Mesenteric fat pad (tissue), 1 donor: ENCODE data around the gene SCAF1. TPM values are rescaled to one million over a fixed set of nuclear protein-coding genes. Genes with fewer than 3 reads are reported as not detected.
"Not testable (repeated sequence)": the region's sequence is repeated elsewhere in the genome, so short reads cannot be mapped to it uniquely, and the experiment has no call there.

Source experiments
- DNase-seq: peaks from one replicate; pipeline ENCODE4 v3.0.0-alpha.2; 2020; ENCODE audit warnings: low spot score
- total RNA-seq: library from RNA; stranded (reverse); fragmentation: NEBNext Ultra II Directional; extraction: Animal tissue kit (Norgen Biotek cat#: 25700); gene quantifications from one replicate; pipeline ENCODE4 v1.2.1, GENCODE V29; 2021
- donor health status: DM: yes; HTN: yes; CAD: no.

Gene SCAF1
- total RNA-seq, 1 donor from 2014 or later: 64.3 TPM

DNA sequence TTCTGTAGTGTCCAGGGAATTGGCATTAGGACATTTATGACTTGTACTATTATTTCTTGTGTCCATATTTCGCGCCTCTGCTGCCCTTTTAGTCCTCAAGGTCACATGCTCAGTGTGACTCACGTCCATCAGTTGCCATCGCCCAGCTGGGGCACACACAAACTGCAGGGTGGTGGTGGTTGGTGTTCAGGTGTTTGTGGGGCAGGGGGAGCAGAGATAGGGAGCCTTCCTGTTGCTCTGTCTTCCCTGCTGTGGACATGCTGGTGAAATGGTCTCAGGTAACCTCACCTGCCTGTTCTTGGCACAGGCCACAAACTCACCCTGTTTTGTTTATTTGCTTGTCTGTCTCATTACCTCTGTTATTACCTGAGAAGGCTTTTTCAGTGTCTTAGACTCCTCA, 28.6 kb upstream of the SCAF1 start:
- DNase-seq: no peak

GRCh38 chr19:49614096-49614833, 27.7 kb upstream of the SCAF1 start:
- DNase-seq: no peak

GRCh38 chr19:49615861-49616260, 26.1 kb upstream of the SCAF1 start:
- no peak for DNase-seq

DNA sequence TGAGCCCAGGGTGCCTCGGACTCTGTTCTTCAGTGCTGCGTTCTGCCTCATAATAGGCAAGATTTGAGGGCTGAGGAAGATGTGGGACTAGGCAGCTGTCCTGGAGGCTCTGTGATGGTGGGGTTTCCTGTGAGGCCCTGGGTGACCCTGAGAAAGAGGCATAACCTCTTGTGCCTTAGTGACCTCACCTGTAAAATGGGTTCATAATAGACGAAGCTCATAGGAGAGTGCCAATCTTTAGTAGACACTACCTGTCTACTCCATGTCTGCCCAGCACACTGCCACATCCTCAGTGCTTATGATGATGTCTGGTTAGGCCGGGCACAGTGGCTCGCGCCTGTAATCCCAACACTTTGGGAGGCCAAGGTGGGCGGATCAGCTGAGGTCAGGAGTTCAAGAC, 25.5 kb upstream of the SCAF1 start:
- DNase-seq: no peak

DNA sequence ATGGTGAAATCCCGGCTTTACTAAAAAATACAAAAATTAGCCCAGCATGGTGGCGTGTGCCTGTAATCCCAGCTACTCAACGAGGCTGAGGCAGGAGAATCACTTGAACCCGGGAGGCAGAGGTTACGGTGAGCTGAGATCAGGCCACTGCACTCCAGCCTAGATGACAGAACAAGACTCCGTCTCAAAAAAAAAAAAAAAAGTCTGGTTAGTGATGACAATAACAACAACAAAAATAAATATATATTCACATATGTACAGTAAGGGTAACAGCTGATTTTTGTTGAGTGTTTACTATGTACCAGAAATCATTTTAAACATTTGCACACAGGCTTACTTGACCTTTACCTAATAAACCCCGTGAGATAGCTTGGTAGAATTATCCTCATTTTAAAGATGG, 25.1 kb upstream of the SCAF1 start:
- DNase-seq: no peak

GRCh38 chr19:49617860-49618259, 24.1 kb upstream of the SCAF1 start:
- DNase-seq: not testable (repeated sequence)

DNA sequence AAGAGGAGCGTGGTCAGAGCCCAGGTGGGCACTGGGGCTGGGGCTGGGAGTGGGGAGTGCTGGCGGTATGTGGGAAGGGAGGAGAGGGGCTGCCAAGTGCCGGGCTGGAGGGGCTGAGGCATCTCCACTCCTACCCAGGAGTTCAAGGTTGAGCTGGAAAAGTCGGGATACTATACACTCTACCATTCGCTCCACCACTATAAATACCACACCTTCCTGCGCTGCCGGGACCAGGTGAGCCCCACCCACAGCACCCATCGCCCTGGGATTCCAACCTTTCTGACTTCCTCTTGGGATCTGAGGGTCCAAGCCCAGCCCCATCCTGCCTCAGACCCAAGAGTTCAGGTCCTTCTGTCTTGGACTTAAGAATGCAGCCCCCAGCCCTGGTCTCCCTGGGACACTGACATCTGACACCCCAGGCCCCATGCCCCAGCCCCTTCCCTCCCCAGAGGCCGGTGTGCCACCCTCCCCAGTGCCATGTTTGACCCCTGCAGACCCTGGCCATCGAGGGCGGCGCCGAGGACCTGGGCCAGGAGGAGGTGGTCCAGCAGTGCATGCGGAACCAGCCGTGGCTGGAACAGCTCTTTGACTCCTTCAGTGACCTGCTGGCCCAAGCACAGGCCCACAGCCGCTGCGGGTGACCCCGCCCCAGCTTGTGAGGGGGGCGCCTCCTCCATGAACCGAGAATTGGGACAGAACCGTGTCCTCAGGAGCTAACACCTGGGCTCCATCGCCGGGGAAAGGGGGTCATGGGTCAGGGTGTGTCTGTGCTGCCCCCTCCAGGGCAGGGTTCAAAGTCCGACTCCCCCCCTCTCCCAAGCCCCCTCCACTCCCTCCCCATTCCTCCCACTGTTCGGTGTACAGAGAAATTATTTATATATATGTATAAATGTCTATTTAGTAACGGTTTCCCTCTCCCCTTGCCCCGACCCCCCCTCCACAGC, 16.8 kb upstream of the SCAF1 start:
- no peak for DNase-seq

- DNase-seq: no peak
These were observed 15.8 kb upstream of the SCAF1 start for GRCh38 chr19:49626226-49626625.

GRCh38 chr19:49629659-49630058, 12.3 kb upstream of the SCAF1 start:
- no peak for DNase-seq

GRCh38 chr19:49631014-49631588, 10.9 kb upstream of the SCAF1 start:
- DNase-seq: no peak

DNA sequence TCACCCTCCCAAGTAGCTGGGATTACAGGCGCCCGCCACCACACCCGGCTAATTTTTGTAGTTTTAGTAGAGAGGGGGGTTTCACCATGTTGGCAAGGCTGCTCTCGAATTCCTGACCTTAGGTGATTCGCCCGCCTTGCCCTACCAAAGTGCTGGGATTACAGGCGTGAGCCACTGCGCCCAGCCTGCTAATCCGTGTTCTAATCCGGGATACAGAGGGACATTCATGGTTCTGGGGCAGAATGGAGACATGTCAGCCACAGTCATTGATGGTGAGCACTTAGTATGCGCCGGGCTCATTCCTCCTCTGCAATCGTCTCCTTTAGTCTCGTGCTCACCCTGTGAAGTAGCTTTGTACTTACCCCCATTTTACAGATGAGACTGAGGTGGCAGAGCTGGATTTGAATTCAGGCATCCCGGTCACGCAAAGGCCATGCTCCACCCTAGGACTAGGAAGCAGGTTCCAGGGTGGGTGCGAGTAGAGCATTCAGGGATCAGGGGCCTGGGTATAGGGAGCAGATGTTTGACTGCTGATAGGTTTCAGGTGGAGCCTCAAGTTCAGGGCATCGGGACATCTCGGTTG, 10.3 kb upstream of the SCAF1 start:
- DNase-seq: no peak

- no peak for DNase-seq
These were observed 9.4 kb upstream of the SCAF1 start for GRCh38 chr19:49632576-49632975.

DNA sequence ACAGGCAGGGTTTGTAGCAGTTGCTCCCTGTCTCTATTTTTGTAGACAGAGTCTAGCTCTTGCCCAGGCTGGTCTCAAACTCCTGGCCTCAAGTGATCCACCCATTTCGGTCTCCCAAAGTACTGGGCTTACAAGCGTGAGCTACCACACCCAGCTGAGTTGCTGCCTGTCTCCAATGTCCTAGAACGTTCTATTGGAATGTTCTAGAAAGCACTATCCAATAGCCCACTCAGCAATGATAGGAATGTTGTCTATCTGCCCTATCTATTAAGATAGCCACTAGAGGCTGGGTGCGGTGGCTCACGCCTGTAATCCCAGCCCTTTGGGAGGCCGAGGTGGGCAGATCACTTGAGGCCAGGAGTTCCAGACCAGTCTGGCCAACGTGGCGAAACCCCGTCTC, 8.7 kb upstream of the SCAF1 start:
- not testable (repeated sequence) for DNase-seq

GRCh38 chr19:49635530-49636232, 6.3 kb upstream of the SCAF1 start:
- DNase-seq: no peak

DNA sequence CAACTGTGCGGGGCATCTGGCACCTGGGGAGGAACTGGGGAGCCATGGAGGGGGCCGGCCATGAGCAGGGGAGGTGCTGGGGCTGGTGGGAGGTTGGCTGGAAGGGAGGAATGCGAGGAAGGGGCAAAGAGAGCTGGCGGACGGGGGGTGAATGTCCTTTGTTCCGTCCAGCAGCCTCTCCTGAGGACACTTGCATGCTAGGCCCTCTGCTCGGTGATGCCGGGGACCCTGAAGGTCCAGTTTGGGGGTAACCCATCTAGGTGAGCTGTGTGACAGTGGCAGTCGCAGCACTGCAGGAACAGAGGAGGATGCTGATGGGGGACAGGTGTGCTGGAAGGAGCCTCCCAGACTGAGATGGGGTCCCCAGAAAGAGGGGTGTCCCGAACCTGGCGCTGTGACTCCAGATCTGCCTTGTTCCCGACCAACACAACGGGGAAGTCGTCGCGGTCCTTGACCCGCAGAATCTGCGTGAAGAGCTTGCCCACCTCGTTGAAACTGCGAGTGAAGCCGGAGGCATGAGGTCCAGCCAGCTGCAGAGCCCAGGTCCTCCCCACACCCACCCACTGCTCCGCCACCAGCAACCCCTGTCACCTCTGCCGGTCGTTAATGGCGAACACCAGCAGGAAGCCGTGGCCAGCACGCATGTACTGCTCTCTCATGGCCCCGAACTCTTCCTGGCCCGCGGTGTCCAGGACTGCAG, 5.6 kb upstream of the SCAF1 start:
- DNase-seq: no peak

- peak; percentile 93 for DNase-seq
These were observed 3.9 kb upstream of the SCAF1 start for GRCh38 chr19:49637821-49638738.

DNA sequence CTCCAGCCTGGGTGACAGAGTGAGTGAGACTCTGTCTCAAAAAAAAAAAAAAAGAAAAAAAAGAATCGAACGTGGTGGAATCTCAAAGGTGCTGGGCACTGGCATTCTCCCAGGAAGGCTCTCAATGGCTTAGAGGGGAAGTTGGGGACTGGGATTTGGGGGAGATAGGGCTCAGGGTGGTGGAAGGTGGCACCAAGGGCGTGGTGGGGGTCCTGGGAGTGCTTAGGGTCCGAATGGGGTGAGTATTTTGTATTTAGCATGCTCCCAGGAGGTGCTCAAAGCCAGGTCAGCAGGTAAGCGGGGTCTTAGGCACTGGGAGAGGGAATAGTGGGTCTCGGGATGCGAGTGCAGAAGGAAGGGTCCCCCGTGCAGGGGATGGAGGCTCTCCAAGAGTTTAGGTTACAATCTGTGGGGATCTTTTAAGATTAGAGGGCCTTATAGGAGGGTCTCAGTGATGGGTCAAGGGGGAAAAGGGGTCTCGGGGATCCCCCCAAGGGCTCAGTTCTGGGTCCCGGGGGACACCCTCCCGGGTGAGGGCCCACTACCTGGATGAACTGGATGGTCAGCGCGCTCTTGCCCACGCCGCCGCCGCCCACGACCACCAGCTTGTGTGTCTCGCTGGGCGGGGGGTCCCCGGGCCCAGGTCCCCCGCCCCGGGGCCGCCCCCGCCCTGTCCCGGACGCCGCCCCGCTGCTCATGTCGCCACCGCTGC, 2.5 kb upstream of the SCAF1 start:
- no peak for DNase-seq

GRCh38 chr19:49640113-49640898, 1.7 kb upstream of the SCAF1 start, which contains the start of gene RRAS:
Gene RRAS (minus strand): TSS chr19:49640143. CDS start chr19:49640098, 45 bp downstream.
- peak; percentile 99 for DNase-seq
